Suppressor macrophage treated with lipopolysaccharide for 1 hour (primary cell): ENCODE results near the gene CDK11A.
A peak's percentile ranks its signal among the peaks of the same experiment; 100 is the strongest.
"Not testable (repeated sequence)": the region's sequence is repeated elsewhere in the genome, so short reads cannot be mapped to it uniquely, and the experiment has no call there.

Experiments used
- DNase-seq, 3 donors: peaks; one replicate each; pipeline ENCODE4 v3.0.0-alpha.2; 2020 to 2022

CDK11A gene

GRCh38 chr1:1721201-1721600 lies 3.0 kb downstream of the CDK11A start:
- no peak for DNase-seq

GRCh38 chr1:1715109-1715883 lies 8.9 kb downstream of the CDK11A start:
- not testable (repeated sequence) for DNase-seq

- DNase-seq, result not testable (repeated sequence)
These were observed 16.3 kb downstream of the CDK11A start for GRCh38 chr1:1707897-1708296.

GRCh38 chr1:1707241-1707640 lies 16.9 kb downstream of the CDK11A start:
- not testable (repeated sequence) for DNase-seq

GRCh38 chr1:1705623-1706022 lies 18.5 kb downstream of the CDK11A start:
- DNase-seq, result not testable (repeated sequence)

- not testable (repeated sequence) for DNase-seq
These were observed 19.7 kb downstream of the CDK11A start for GRCh38 chr1:1704284-1704957.

GRCh38 chr1:1703796-1704195 lies 20.4 kb downstream of the CDK11A start:
- DNase-seq, result no peak

- not testable (repeated sequence) for DNase-seq
These were observed 21.7 kb downstream of the CDK11A start for GRCh38 chr1:1702506-1702905.

GRCh38 chr1:1700557-1700956 lies 23.6 kb downstream of the CDK11A start:
- not testable (repeated sequence) for DNase-seq

- not testable (repeated sequence) for DNase-seq
These were observed 24.1 kb downstream of the CDK11A start for GRCh38 chr1:1700067-1700466.

- not testable (repeated sequence) for DNase-seq
These were observed 25.1 kb downstream of the CDK11A start for GRCh38 chr1:1699061-1699460.

- DNase-seq, result not testable (repeated sequence)
These were observed 26.6 kb downstream of the CDK11A start for GRCh38 chr1:1697358-1698183.

- not testable (repeated sequence) for DNase-seq
These were observed 27.5 kb downstream of the CDK11A start for GRCh38 chr1:1696431-1697357.

- peak; percentile 92 to 94 (median 94) for DNase-seq
These were observed 31.2 kb downstream of the CDK11A start, which contains the start of gene SLC35E2B for GRCh38 chr1:1692714-1693647. SLC35E2B (minus strand) TSS chr1:1692795; CDS start chr1:1676699, 16,096 bp downstream.

- peak; percentile 57 to 66 (median 62) for DNase-seq
These were observed 31.8 kb downstream of the CDK11A start for GRCh38 chr1:1692324-1692713.

GRCh38 chr1:1691443-1691842 lies 32.7 kb downstream of the CDK11A start:
- not testable (repeated sequence) for DNase-seq

- DNase-seq, result not testable (repeated sequence)
These were observed 34.6 kb downstream of the CDK11A start for GRCh38 chr1:1689526-1689925.

- DNase-seq, result no peak
These were observed 36.3 kb downstream of the CDK11A start for GRCh38 chr1:1687846-1688245.

GRCh38 chr1:1684031-1684681 lies 40.0 kb downstream of the CDK11A start:
- no peak for DNase-seq
